ENCODE results near the gene WDR1.

Gene WDR1

GRCh38 chr4:10046471-10046870 is 70.1 kb downstream of the WDR1 start:
- peaks cover 0 to 3% (median 2%) of the 10 kb centered on the region in 5 donors for H3K27me3 ChIP-seq (ENCODE audit: control insufficient read depth in 5 of 5, insufficient read depth in 4 of 5, low read length in 5 of 5)
- H3K9ac ChIP-seq (ENCODE audit: low read length in 5 of 5), result no peak overlapping the region
- no peak overlapping the region for H3K4me3 ChIP-seq (ENCODE audit: low read depth in 1 of 5, low read length in 5 of 5)
- H3K27ac ChIP-seq (ENCODE audit: low read depth, low read length), result no peak overlapping the region
- no peaks in the 10 kb centered on the region for H3K9me3 ChIP-seq (ENCODE audit: control insufficient read depth in 5 of 5, low read length in 5 of 5)
- H3K4me1 ChIP-seq (ENCODE audit: control insufficient read depth in 5 of 5, insufficient read depth in 5 of 5, low read length in 5 of 5), result peaks cover 0 to 6% (median 0%) of the 10 kb centered on the region in 5 donors
- H3K36me3 ChIP-seq (ENCODE audit: control insufficient read depth in 5 of 5, insufficient read depth in 5 of 5, low read length in 5 of 5), result no peaks in the 10 kb centered on the region

GRCh38 chr4:10045481-10045880 is 71.1 kb downstream of the WDR1 start:
- peaks cover 0 to 6% (median 0%) of the 10 kb centered on the region in 5 donors for H3K4me1 ChIP-seq (ENCODE audit: control insufficient read depth in 5 of 5, insufficient read depth in 5 of 5, low read length in 5 of 5)
- no peak overlapping the region for H3K4me3 ChIP-seq (ENCODE audit: low read depth in 1 of 5, low read length in 5 of 5)
- no peaks in the 10 kb centered on the region for H3K9me3 ChIP-seq (ENCODE audit: control insufficient read depth in 5 of 5, low read length in 5 of 5)
- H3K36me3 ChIP-seq (ENCODE audit: control insufficient read depth in 5 of 5, insufficient read depth in 5 of 5, low read length in 5 of 5), result no peaks in the 10 kb centered on the region
- H3K27ac ChIP-seq (ENCODE audit: low read depth, low read length), result no peak overlapping the region
- no peak overlapping the region for H3K9ac ChIP-seq (ENCODE audit: low read length in 5 of 5)
- H3K27me3 ChIP-seq (ENCODE audit: control insufficient read depth in 5 of 5, insufficient read depth in 4 of 5, low read length in 5 of 5), result no peaks in the 10 kb centered on the region

- Histone ChIP-seq H3K27ac (ENCODE audit: low read depth, low read length) (no peak overlapping the region), H3K27me3 (ENCODE audit: control insufficient read depth in 5 of 5, insufficient read depth in 4 of 5, low read length in 5 of 5) (peaks cover 0 to 4% (median 0%) of the 10 kb centered on the region in 5 donors), H3K9ac (ENCODE audit: low read length in 5 of 5) (no peak overlapping the region), H3K9me3 (ENCODE audit: control insufficient read depth in 5 of 5, low read length in 5 of 5) (no peaks in the 10 kb centered on the region), H3K4me1 (ENCODE audit: control insufficient read depth in 5 of 5, insufficient read depth in 5 of 5, low read length in 5 of 5) (no peaks in the 10 kb centered on the region), H3K36me3 (ENCODE audit: control insufficient read depth in 5 of 5, insufficient read depth in 5 of 5, low read length in 5 of 5) (no peaks in the 10 kb centered on the region), H3K4me3 (ENCODE audit: low read depth in 1 of 5, low read length in 5 of 5) (no peak overlapping the region)
These were observed 75.6 kb downstream of the WDR1 start for GRCh38 chr4:10041036-10041435.

GRCh38 chr4:10040049-10040892 is 76.3 kb downstream of the WDR1 start:
- Histone ChIP-seq H3K4me3 (ENCODE audit: low read depth in 1 of 5, low read length in 5 of 5) (no peak overlapping the region), H3K4me1 (ENCODE audit: control insufficient read depth in 5 of 5, insufficient read depth in 5 of 5, low read length in 5 of 5) (no peaks in the 10 kb centered on the region), H3K36me3 (ENCODE audit: control insufficient read depth in 5 of 5, insufficient read depth in 5 of 5, low read length in 5 of 5) (no peaks in the 10 kb centered on the region), H3K9me3 (ENCODE audit: control insufficient read depth in 5 of 5, low read length in 5 of 5) (no peaks in the 10 kb centered on the region), H3K27ac (ENCODE audit: low read depth, low read length) (no peak overlapping the region), H3K9ac (ENCODE audit: low read length in 5 of 5) (no peak overlapping the region), H3K27me3 (ENCODE audit: control insufficient read depth in 5 of 5, insufficient read depth in 4 of 5, low read length in 5 of 5) (peaks cover 0 to 6% (median 2%) of the 10 kb centered on the region in 5 donors)

- H3K4me3 ChIP-seq (ENCODE audit: low read depth in 1 of 5, low read length in 5 of 5), result no peak overlapping the region
- H3K4me1 ChIP-seq (ENCODE audit: control insufficient read depth in 5 of 5, insufficient read depth in 5 of 5, low read length in 5 of 5), result peaks cover 4 to 23% (median 18%) of the 10 kb centered on the region in 5 donors
- no peaks in the 10 kb centered on the region for H3K36me3 ChIP-seq (ENCODE audit: control insufficient read depth in 5 of 5, insufficient read depth in 5 of 5, low read length in 5 of 5)
- no peak overlapping the region for H3K9ac ChIP-seq (ENCODE audit: low read length in 5 of 5)
- H3K9me3 ChIP-seq (ENCODE audit: control insufficient read depth in 5 of 5, low read length in 5 of 5), result no peaks in the 10 kb centered on the region
- H3K27ac ChIP-seq (ENCODE audit: low read depth, low read length), result no peak overlapping the region
- peaks cover 0 to 16% (median 7%) of the 10 kb centered on the region in 5 donors for H3K27me3 ChIP-seq (ENCODE audit: control insufficient read depth in 5 of 5, insufficient read depth in 4 of 5, low read length in 5 of 5)
These were observed 79.7 kb downstream of the WDR1 start for GRCh38 chr4:10036807-10037342.

- no peak overlapping the region for H3K9ac ChIP-seq (ENCODE audit: low read length in 5 of 5)
- peaks cover 5 to 34% (median 24%) of the 10 kb centered on the region in 5 donors for H3K4me1 ChIP-seq (ENCODE audit: control insufficient read depth in 5 of 5, insufficient read depth in 5 of 5, low read length in 5 of 5)
- H3K27ac ChIP-seq (ENCODE audit: low read depth, low read length), result no peak overlapping the region
- no peaks in the 10 kb centered on the region for H3K36me3 ChIP-seq (ENCODE audit: control insufficient read depth in 5 of 5, insufficient read depth in 5 of 5, low read length in 5 of 5)
- peaks cover 0 to 16% (median 7%) of the 10 kb centered on the region in 5 donors for H3K27me3 ChIP-seq (ENCODE audit: control insufficient read depth in 5 of 5, insufficient read depth in 4 of 5, low read length in 5 of 5)
- no peak overlapping the region for H3K4me3 ChIP-seq (ENCODE audit: low read depth in 1 of 5, low read length in 5 of 5)
- no peaks in the 10 kb centered on the region for H3K9me3 ChIP-seq (ENCODE audit: control insufficient read depth in 5 of 5, low read length in 5 of 5)
These were observed 81.5 kb downstream of the WDR1 start for GRCh38 chr4:10035130-10035529.

- Histone ChIP-seq H3K4me3 (ENCODE audit: low read depth in 1 of 5, low read length in 5 of 5) (no peak overlapping the region), H3K27me3 (ENCODE audit: control insufficient read depth in 5 of 5, insufficient read depth in 4 of 5, low read length in 5 of 5) (peaks cover 0 to 16% (median 7%) of the 10 kb centered on the region in 5 donors), H3K9me3 (ENCODE audit: control insufficient read depth in 5 of 5, low read length in 5 of 5) (no peaks in the 10 kb centered on the region), H3K4me1 (ENCODE audit: control insufficient read depth in 5 of 5, insufficient read depth in 5 of 5, low read length in 5 of 5) (peaks cover 5 to 34% (median 24%) of the 10 kb centered on the region in 5 donors), H3K9ac (ENCODE audit: low read length in 5 of 5) (no peak overlapping the region), H3K27ac (ENCODE audit: low read depth, low read length) (no peak overlapping the region), H3K36me3 (ENCODE audit: control insufficient read depth in 5 of 5, insufficient read depth in 5 of 5, low read length in 5 of 5) (no peaks in the 10 kb centered on the region)
These were observed 81.9 kb downstream of the WDR1 start for GRCh38 chr4:10034612-10035104.

- H3K9ac ChIP-seq (ENCODE audit: low read length in 5 of 5), result no peak overlapping the region
- H3K27me3 ChIP-seq (ENCODE audit: control insufficient read depth in 5 of 5, insufficient read depth in 4 of 5, low read length in 5 of 5), result peaks cover 0 to 16% (median 6%) of the 10 kb centered on the region in 5 donors
- peaks cover 5 to 34% (median 24%) of the 10 kb centered on the region in 5 donors for H3K4me1 ChIP-seq (ENCODE audit: control insufficient read depth in 5 of 5, insufficient read depth in 5 of 5, low read length in 5 of 5)
- no peak overlapping the region for H3K4me3 ChIP-seq (ENCODE audit: low read depth in 1 of 5, low read length in 5 of 5)
- no peak overlapping the region for H3K27ac ChIP-seq (ENCODE audit: low read depth, low read length)
- H3K36me3 ChIP-seq (ENCODE audit: control insufficient read depth in 5 of 5, insufficient read depth in 5 of 5, low read length in 5 of 5), result no peaks in the 10 kb centered on the region
- H3K9me3 ChIP-seq (ENCODE audit: control insufficient read depth in 5 of 5, low read length in 5 of 5), result no peaks in the 10 kb centered on the region
These were observed 82.5 kb downstream of the WDR1 start for GRCh38 chr4:10034136-10034535.

- peaks cover 3 to 16% (median 5%) of the 10 kb centered on the region in 5 donors for H3K27me3 ChIP-seq (ENCODE audit: control insufficient read depth in 5 of 5, insufficient read depth in 4 of 5, low read length in 5 of 5)
- no peaks in the 10 kb centered on the region for H3K9me3 ChIP-seq (ENCODE audit: control insufficient read depth in 5 of 5, low read length in 5 of 5)
- H3K9ac ChIP-seq (ENCODE audit: low read length in 5 of 5), result no peak overlapping the region
- H3K36me3 ChIP-seq (ENCODE audit: control insufficient read depth in 5 of 5, insufficient read depth in 5 of 5, low read length in 5 of 5), result no peaks in the 10 kb centered on the region
- H3K4me1 ChIP-seq (ENCODE audit: control insufficient read depth in 5 of 5, insufficient read depth in 5 of 5, low read length in 5 of 5), result peaks cover 5 to 34% (median 24%) of the 10 kb centered on the region in 5 donors
- no peak overlapping the region for H3K27ac ChIP-seq (ENCODE audit: low read depth, low read length)
- no peak overlapping the region for H3K4me3 ChIP-seq (ENCODE audit: low read depth in 1 of 5, low read length in 5 of 5)
These were observed 83.3 kb downstream of the WDR1 start for GRCh38 chr4:10033191-10033881.

- Histone ChIP-seq H3K9ac (ENCODE audit: low read length in 5 of 5) (no peak overlapping the region), H3K27me3 (ENCODE audit: control insufficient read depth in 5 of 5, insufficient read depth in 4 of 5, low read length in 5 of 5) (peaks cover 3 to 16% (median 5%) of the 10 kb centered on the region in 5 donors), H3K9me3 (ENCODE audit: control insufficient read depth in 5 of 5, low read length in 5 of 5) (no peaks in the 10 kb centered on the region), H3K36me3 (ENCODE audit: control insufficient read depth in 5 of 5, insufficient read depth in 5 of 5, low read length in 5 of 5) (no peaks in the 10 kb centered on the region), H3K4me3 (ENCODE audit: low read depth in 1 of 5, low read length in 5 of 5) (no peak overlapping the region), H3K27ac (ENCODE audit: low read depth, low read length) (no peak overlapping the region), H3K4me1 (ENCODE audit: control insufficient read depth in 5 of 5, insufficient read depth in 5 of 5, low read length in 5 of 5) (peaks cover 5 to 34% (median 24%) of the 10 kb centered on the region in 5 donors)
These were observed 84.0 kb downstream of the WDR1 start for GRCh38 chr4:10032625-10033024.

All from subcutaneous abdominal adipose tissue (tissue), 5 donors.